K562 (cell line): ENCODE data around the gene PHETA1. TPM values are rescaled to one million over a fixed set of nuclear protein-coding genes. Genes with fewer than 3 reads are reported as not detected.

Experiments
- CCNT2 ChIP-seq: IDR thresholded peaks from 2 replicates; pipeline ENCODE4 v1.6.1; 2011; ENCODE audit warnings: borderline replicate concordance, low read depth, mild to moderate bottlenecking, moderate library complexity, mixed read lengths, low read length; ENCODE audit not compliant: insufficient read length; ENCODE audit errors: extremely low read depth
- FOXJ2 ChIP-seq: fragments of 200-800 bp; sonication (Bioruptor generic); IDR thresholded peaks from 2 replicates; pipeline ENCODE4 v1.6.1; 2016; ENCODE audit warnings: missing genetic modification characterization, missing compliant biosample characterization
- GATA2 ChIP-seq: sonication (generic); formaldehyde crosslinking; IDR thresholded peaks from 2 replicates; pipeline ENCODE4 v1.4.0; 2020; ENCODE audit warnings: mild to moderate bottlenecking, missing genetic modification reagents
- HDAC1 ChIP-seq, 2 experiments: fragments of 450-650 bp; IDR thresholded peaks; 2 replicates each; pipeline ENCODE4 v1.6.1; 2016 to 2017; ENCODE audit warnings: inconsistent platforms in 1 of 2, mild to moderate bottlenecking in 1 of 2, moderate library complexity in 1 of 2
- HMG20B ChIP-seq: fragments of 250-450 bp; sonication (Bioruptor Pico); IDR thresholded peaks from 2 replicates; pipeline ENCODE4 v1.5.0; 2021; ENCODE audit warnings: mild to moderate bottlenecking
- ILK ChIP-seq: fragments of 450-650 bp; IDR thresholded peaks from 2 replicates; pipeline ENCODE4 v1.6.1; 2016; ENCODE audit warnings: missing genetic modification characterization, low read depth, mild to moderate bottlenecking, missing compliant biosample characterization, moderate library complexity, borderline replicate concordance
- NFE2L1 ChIP-seq: fragments of 450-650 bp; IDR thresholded peaks from 2 replicates; pipeline ENCODE4 v1.6.1; 2016; ENCODE audit warnings: missing genetic modification characterization, low read depth, mild to moderate bottlenecking, missing compliant biosample characterization, moderate library complexity, borderline replicate concordance
- NFYB ChIP-seq: IDR thresholded peaks from 2 replicates; pipeline ENCODE4 v1.6.1; 2011; ENCODE audit warnings: mild to moderate bottlenecking, moderate library complexity; ENCODE audit not compliant: insufficient read length; ENCODE audit errors: extremely low read depth
- RFX5 ChIP-seq: IDR thresholded peaks from 2 replicates; pipeline ENCODE4 v1.6.1; 2011; ENCODE audit warnings: low read depth, mild to moderate bottlenecking, improper control_type of control experiment, low read length
- RFX7 ChIP-seq: fragments of 250-450 bp; sonication (Bioruptor Pico); IDR thresholded peaks from 2 replicates; pipeline ENCODE4 v1.5.1; 2021; ENCODE audit warnings: mild to moderate bottlenecking
- SIN3A ChIP-seq, 2 experiments: fragments of 150-350 bp in 1 of 2; IDR thresholded peaks; 2 replicates each; pipeline ENCODE4 v1.6.1; 2011 to 2016; ENCODE audit warnings: borderline replicate concordance in 2 of 2, low read depth in 2 of 2, low read length in 2 of 2, mild to moderate bottlenecking in 2 of 2, moderate library complexity in 2 of 2; ENCODE audit not compliant: control insufficient read depth in 1 of 2
- SREBF2 ChIP-seq: sonication (generic); formaldehyde crosslinking; IDR thresholded peaks from 2 replicates; pipeline ENCODE4 v1.4.0; 2020; ENCODE audit warnings: mild to moderate bottlenecking, missing genetic modification reagents
- STAT6 ChIP-seq: sonication (generic); formaldehyde crosslinking; IDR thresholded peaks from 2 replicates; pipeline ENCODE4 v1.8.1; 2023; ENCODE audit warnings: mild to moderate bottlenecking, missing genetic modification reagents
- TARDBP ChIP-seq: fragments of 450-650 bp; IDR thresholded peaks from 2 replicates; pipeline ENCODE4 v1.6.1; 2016
- WHSC1 ChIP-seq: IDR thresholded peaks from one replicate; pipeline ENCODE4 v1.6.1; 2012; ENCODE audit warnings: low read length, control low read depth, inconsistent platforms
- ZNF263 ChIP-seq: sonication (generic); formaldehyde crosslinking; IDR thresholded peaks from 2 replicates; pipeline ENCODE4 v1.8.0; 2022; ENCODE audit warnings: mild to moderate bottlenecking, missing genetic modification reagents, borderline replicate concordance
- ZNF830 ChIP-seq: fragments of 250-450 bp; sonication (Bioruptor Pico); IDR thresholded peaks from 2 replicates; pipeline ENCODE4 v1.5.0; 2021; ENCODE audit warnings: mild to moderate bottlenecking
- polyA plus RNA-seq, 8 experiments: library from polyadenylated mRNA; depleted of rRNA in 4 of 8; stranded (reverse) in 5 of 8; unstranded in 3 of 8; fragments of >200 nt; fragmentation: Nextera tagmentation in 2 of 8; fragmentation: Illumina TruSeq in 1 of 8; extraction: Ambion mirVana in 2 of 8; extraction: Trizol in 1 of 8; gene quantifications; 2 replicates each; pipeline versions ENCODE4 v1.2.1 to v1.2.3, GENCODE V29; 2011 to 2014; ENCODE audit warnings: inconsistent platforms in 1 of 8, missing spikeins in 1 of 8
- total RNA-seq, 7 experiments: library from RNA; depleted of rRNA in 6 of 7; stranded (reverse); fragments of >200 nt in 6 of 7; fragmentation: Illumina TruSeq in 2 of 7; extraction: Trizol in 2 of 7; gene quantifications; 2 replicates each; pipeline versions ENCODE4 v1.2.1 to v1.2.3, GENCODE V29; 2011 to 2021; ENCODE audit warnings: low replicate concordance in 1 of 7
- TF ChIP-seq, protein P1 (sequence below): fragments of 250-450 bp; sonication (Bioruptor Pico); IDR thresholded peaks from 2 replicates; pipeline ENCODE4 v1.8.0; 2022; ENCODE audit warnings: moderate library complexity, mild to moderate bottlenecking, inconsistent platforms
- TF ChIP-seq, protein P2 (sequence below): fragments of 250-450 bp; sonication (Bioruptor Pico); IDR thresholded peaks from 2 replicates; pipeline ENCODE4 v1.5.0; 2020; ENCODE audit warnings: mild to moderate bottlenecking
- TF ChIP-seq, protein P3 (sequence below): fragments of 250-450 bp; sonication (Bioruptor Pico); IDR thresholded peaks from 2 replicates; pipeline ENCODE4 v1.5.0; 2021

PHETA1 gene
- total and polyA plus RNA-seq, 9 of the 15 experiments (the other 6 are each of a cell fraction or from before 2014, with no cell fraction given): 0.03 to 12.4 (median 3.0) TPM

DNA sequence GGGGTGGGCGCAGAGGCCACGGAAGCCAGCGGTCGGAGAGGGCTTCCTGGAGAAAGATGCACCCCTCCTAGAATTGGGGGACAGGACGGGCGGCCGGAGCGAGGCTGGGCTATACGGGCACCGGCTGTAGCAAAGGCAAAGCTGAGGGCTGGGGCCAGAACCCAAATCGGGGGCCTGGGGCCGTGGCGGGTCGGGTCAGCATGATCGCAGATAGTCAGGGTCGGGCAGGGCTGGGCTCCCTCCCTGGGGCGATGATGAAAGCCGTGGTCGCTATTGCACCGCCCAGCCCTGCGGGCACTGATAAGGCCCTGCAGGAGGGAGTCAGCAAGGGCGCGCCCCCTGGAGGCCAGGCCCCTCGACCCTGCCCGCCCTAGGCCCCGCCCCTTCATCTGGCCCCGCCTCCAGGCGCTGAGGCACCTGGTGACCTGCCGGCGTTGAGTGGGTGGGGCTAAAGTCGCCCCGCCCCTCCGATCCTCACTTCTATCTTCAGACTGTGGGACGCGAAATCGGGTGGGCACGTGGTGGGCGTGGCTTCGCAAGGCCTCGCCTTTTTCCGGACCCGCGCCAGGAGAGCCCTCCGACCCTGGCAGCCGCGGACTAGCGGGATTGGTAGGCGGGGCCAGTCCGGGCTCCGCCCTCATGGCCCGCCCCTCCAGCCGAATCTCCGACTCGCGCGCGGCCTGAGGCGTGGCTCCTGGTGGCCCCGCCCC lies 36.4 kb upstream of the PHETA1 start (continued):
- TF ChIP-seq RFX7 (CRISPR knock-in tag) (no peak), ILK (tag) (no peak), SREBF2 (CRISPR knock-in tag) (no peak), HDAC1 (IDR thresholded peaks at IDR 0.05) (no peak; a peak in 1 of 4 replicates), ZNF263 (CRISPR knock-in tag) (no peak), SIN3A (IDR thresholded peaks at IDR 0.05; ENCODE audit: borderline replicate concordance in 2 of 2, control insufficient read depth in 1 of 2, low read depth in 2 of 2, low read length in 2 of 2) (no peak), HMG20B (CRISPR knock-in tag) (no peak), ZNF830 (CRISPR knock-in tag) (no peak), FOXJ2 (tag) (no peak), TARDBP (no peak), NFYB (no peak), NFE2L1 (tag) (no peak), RFX5 (no peak), CCNT2 (peak; percentile 98), STAT6 (CRISPR knock-in tag) (no peak), GATA2 (CRISPR knock-in tag) (peak; percentile 89), WHSC1 (no peak)
- TF ChIP-seq, protein P1, sequence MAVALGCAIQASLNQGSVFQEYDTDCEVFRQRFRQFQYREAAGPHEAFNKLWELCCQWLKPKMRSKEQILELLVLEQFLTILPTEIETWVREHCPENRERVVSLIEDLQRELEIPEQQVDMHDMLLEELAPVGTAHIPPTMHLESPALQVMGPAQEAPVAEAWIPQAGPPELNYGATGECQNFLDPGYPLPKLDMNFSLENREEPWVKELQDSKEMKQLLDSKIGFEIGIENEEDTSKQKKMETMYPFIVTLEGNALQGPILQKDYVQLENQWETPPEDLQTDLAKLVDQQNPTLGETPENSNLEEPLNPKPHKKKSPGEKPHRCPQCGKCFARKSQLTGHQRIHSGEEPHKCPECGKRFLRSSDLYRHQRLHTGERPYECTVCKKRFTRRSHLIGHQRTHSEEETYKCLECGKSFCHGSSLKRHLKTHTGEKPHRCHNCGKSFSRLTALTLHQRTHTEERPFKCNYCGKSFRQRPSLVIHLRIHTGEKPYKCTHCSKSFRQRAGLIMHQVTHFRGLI (CRISPR knock-in tag): peak; percentile 15; the same call in 1 of the 2 replicates
- TF ChIP-seq, protein P2, sequence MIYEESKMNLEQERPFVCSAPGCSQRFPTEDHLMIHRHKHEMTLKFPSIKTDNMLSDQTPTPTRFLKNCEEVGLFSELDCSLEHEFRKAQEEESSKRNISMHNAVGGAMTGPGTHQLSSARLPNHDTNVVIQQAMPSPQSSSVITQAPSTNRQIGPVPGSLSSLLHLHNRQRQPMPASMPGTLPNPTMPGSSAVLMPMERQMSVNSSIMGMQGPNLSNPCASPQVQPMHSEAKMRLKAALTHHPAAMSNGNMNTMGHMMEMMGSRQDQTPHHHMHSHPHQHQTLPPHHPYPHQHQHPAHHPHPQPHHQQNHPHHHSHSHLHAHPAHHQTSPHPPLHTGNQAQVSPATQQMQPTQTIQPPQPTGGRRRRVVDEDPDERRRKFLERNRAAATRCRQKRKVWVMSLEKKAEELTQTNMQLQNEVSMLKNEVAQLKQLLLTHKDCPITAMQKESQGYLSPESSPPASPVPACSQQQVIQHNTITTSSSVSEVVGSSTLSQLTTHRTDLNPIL (CRISPR knock-in tag): no peak
- TF ChIP-seq, protein P3, sequence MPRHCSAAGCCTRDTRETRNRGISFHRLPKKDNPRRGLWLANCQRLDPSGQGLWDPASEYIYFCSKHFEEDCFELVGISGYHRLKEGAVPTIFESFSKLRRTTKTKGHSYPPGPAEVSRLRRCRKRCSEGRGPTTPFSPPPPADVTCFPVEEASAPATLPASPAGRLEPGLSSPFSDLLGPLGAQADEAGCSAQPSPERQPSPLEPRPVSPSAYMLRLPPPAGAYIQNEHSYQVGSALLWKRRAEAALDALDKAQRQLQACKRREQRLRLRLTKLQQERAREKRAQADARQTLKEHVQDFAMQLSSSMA (CRISPR knock-in tag): peak; percentile 76; the same call in 1 of the 2 replicates
